ENCODE results near the gene CEP68.
"Not testable (repeated sequence)": the region's sequence is repeated elsewhere in the genome, so short reads cannot be mapped to it uniquely, and the experiment has no call there.

CEP68 gene

GRCh38 chr2:65032019-65032975 is 23.9 kb upstream of the CEP68 start:
- no peak for DNase-seq

DNA sequence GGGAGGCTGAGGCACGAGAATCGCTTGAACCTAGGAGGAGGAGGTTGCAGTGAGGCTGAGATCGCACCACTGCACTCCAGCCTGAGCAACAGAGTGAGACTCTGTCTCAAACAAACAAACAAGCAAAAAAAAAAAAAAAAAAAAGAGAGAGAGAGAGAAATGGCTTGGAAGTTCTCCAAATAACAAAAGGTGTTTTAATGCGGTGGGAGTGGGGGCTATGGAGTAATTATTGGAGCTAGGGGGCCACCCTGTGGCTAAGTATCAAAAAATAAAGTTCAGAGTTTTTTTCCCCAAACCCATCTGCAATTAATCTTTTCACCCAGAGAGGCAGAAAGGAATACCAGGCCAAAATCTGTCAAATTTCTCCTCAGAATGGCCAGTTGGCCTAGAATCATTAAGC is 23.0 kb upstream of the CEP68 start:
- no peak for DNase-seq

- not testable (repeated sequence) for DNase-seq
These were observed 22.5 kb upstream of the CEP68 start for GRCh38 chr2:65033667-65034066.

DNA sequence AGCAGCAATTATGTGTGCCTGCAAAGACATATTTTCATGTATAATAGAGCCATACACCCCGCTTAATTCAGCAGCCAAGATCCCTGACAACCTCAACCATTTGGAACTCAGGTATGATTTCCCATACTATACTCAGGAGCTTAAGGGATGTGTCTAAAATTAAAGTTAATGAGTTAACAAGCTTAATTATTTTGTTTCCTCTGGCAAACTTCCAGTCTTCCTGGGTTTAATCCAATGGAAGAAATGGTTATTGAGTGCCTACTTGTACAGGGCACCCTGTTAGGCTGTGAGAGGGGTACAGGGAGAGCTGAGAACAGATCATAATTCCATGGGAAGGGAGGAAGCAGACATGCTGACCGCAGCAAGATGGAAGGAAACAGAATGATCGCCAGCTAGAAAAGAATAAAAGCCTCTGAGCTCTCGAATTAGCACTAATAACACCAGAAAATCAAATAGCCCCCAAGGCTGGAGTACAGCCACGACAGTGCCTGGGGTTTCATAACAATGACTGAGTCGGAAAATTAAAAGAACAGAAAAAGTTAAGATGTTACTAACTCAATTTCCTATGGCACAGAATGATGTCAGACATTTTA is 20.8 kb upstream of the CEP68 start:
- DNase-seq, result no peak

DNA sequence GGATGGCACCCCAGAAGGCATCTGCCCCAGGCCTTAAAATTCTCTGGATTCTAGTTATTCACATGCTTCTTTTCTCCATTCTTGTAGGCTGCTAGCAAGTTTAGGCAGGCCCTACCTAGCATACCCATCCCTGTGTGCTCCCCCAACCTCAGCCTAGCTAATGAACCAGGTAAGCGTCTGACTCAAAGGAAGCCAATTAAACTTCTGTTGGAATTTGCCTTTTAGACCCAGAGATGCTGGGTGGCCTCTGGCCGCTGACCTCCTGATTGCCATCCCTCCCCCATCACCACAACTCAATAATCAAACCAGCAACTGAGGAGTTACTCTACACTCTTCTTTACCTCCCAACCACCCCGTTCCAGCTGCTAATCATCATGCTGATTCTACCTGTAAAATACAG is 19.0 kb upstream of the CEP68 start:
- DNase-seq, result no peak

GRCh38 chr2:65039640-65040039 is 16.6 kb upstream of the CEP68 start:
- no peak for DNase-seq

DNA sequence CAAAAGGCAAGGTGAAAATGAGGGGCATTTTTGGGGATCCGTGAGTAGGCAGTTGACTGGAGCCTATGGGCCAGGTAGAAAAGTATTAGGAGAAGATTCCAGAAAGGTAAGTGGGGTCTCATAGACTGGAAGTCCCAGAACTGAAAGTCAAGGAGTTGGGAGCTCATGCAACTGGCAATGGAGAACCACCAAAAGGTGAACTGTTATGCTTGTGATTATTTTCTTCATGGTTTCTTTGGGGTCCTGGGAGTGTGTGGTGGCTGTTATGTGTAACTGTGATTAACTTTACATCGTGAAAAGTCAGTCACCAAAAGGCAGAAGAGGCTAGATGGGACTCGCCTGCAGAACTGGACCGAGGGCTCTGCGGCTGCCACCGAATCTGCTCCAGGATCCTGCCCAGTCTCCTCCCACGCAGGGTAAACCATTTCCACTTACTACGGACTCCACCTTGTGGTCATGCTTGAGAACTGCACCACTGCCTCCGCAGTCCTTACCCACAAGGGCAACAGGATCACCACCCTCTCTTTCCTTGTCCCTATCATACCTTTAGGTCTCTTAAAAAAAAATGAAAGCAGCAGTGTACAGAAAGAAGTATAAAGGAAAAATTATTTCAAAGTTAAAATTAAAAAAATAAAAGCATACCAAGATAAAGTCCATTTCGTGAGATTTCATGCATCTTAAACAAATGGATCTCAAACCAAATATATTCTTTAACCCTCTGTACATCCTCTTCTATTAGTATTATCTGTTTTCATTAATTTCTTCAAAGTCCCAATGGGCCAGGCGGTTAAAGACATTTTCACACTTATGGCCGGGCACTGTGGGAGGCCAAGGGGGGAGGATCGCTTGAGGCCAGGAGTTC is 15.6 kb upstream of the CEP68 start:
- peak; percentile 84 for DNase-seq

DNA sequence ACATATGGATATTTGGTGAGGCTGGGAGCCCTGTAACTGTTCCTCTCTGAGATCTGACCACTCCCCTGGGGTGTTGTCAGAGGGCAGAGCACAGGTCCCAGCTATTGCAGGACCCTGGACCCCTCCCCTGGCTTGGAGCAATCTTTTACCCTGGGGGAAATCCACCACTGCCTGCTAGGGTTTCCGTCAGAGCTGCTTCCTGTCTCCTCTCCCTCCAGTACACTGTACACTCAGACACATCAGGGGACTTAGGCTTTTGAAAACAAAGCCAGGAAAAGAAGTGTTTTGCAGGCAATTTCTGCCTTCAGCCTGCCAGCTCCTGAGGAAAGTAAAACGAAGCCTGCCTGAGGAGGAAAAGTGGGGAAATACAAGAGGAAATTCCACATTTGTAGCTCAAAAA is 13.2 kb upstream of the CEP68 start:
- no peak for DNase-seq

- DNase-seq, result no peak
These were observed 12.0 kb upstream of the CEP68 start for GRCh38 chr2:65044097-65044735.

GRCh38 chr2:65045651-65046050 is 10.6 kb upstream of the CEP68 start:
- no peak for DNase-seq

DNA sequence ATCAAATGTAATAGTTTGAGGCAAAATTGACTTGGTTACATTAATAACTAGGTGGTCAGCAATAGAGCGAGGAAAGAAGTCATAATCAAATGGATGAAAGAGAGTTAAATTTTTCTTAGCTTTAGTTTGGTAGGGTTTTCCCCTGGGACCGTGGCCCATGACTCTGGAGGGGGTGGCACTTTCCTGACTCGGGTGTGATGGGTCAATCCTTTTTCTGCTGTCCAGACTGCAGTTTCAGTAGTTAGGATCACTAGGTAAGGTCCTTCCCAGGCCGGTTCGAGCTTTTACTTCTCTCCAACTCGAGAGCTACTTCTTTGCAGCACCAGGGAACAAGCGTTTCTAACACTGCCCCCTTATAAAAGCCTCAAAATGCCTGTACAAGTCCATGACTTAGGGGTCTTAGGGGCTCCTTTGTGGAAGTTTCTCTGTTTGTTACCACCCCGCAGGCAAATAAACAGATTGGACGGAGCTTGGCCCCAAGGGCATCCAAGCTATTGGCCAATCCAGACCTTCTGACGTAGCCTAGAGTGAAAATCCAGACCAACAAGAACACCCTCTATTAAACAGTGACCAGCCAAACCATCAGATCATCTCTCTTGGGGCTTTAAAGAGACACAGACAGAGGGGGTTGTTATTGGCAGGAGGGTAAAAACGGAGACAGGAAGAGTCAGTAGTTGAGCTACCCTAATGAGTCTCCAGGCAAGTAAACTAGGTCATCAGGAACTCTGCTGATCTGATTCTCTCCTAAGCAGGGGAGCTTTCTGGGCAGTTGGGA is 9.4 kb upstream of the CEP68 start:
- no peak for DNase-seq

- DNase-seq, result no peak
These were observed 7.1 kb upstream of the CEP68 start for GRCh38 chr2:65049010-65049639.

- DNase-seq, result no peak
These were observed 5.3 kb upstream of the CEP68 start for GRCh38 chr2:65050931-65051330.

- DNase-seq, result no peak
These were observed 3.0 kb upstream of the CEP68 start for GRCh38 chr2:65053199-65053598.

DNA sequence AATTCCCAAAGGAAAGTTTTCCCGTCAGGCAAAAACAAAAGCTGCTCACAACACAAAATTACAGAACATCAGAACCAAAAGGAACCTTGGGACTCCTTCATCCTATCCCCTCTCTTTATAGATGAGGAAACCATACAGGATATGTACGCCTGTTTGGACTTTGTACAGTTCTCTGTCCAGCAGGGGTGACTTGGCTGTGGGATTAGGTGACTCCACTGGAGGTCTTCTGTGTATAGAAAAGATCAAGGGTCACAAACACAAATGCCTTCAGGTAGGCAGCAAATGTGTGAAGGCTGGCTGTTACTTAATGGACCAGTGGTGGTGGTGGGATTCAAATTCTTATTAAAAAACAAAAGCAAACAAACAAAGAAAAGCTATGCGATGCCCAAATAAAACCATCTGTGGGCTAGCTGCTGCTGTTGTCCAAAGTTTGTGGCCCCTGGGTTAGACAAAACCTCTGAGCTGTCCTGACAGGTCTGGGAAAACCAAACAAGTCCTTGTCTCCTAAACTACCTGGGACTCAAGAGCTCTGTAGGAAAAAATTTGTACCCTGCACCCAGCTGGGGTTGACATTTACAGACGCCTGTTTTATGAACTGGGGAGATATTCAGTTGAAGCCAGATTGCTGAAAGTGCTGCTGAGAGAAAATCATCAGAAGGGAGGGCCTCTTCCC is 1.3 kb upstream of the CEP68 start:
- DNase-seq, result no peak

DNA sequence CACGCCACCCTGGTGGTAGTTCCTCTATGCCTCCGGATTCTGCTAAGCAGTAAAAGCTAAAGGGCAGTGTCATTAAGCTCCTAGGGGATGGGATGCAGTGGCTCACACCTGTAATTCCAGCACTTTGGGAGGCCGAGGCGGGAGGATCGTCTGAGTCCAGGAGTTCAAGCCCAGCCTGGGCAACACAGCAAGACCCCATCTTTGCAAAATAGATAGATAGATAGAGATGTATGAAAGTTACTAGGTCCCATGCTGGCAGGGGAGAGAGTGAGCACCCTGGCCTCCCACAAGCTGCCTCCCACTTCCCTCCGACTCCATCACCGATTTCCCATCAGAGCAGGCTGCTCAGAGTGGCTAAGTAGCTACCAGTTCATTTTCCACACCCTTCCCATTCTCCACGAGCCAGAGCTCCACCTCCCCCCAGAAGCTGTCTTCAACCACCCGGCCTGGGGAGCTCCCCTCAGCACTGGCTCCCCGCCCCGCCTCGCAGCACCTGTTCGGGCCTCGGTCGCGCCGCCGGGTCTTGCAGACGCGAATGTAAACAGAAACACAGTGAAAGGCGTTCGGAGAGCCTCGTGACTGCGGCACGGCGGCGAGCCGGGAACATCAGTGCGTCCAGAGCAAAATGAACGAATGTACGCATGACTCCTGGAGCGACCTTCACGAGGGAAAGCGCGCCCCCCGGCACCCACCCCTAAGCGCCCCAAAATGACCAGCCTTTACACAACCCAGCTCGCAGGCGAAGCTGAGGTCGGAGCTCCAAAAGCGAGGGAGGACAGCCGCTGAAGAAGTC is 598 bp upstream of the CEP68 start:
- no peak for DNase-seq

- DNase-seq, result no peak
These were observed 799 bp downstream of the CEP68 start for GRCh38 chr2:65057054-65057375.

DNA sequence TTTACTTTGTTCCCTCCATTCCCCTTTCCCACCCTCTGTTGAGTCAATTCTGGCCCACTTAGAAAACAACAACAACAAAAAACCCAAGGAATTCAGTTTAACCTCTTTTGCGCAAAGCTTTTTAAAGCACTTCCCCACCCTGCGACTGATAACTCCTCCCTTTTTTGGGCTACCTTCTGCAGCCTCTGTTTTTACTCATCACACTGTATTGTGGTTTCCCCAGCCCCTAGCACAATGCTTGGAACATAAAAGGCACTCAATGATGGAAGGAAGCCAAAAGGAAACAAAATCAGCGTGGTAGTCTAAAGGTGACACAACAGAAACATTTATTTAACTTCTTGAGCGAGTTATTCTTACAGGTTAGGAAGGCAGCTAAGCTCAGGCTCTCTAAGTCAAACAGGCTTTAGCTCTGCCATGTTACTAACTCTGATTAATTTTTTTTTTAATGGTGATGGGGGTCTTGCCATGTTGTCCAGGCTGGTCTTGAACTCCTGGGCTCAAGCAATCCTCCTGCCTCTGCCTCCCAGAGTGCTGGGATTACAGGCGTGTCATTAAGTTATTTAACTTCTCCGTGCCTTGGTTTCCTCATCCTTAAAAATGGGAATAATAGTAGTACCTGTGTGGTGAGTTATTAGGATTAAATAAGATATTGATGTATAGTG is 1.3 kb downstream of the CEP68 start:
- peak; percentile 45 for DNase-seq

DNA sequence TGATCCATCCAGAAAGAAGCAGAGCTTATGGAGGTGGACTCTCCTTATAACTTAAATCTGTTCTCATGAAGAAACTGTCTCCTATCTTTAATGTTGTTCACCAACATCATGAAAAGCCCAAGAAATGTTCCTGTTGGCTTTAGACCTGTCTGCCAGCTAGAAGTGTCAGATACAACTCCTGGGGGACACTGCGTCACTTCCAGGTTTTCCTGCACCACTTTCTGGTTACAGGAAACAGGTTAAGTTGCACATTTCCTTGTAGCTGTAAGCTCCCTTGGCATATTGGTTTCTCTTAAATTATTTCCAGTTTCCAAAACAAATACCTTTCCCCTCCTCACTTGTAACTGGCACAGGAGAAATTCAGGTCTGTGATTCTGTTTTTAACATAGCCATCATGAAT is 2.9 kb downstream of the CEP68 start:
- no peak for DNase-seq
